Transverse colon (tissue), 4 donors: Measurements from ENCODE around the gene COX7B2. TPM values are rescaled to one million over a fixed set of nuclear protein-coding genes. Genes with fewer than 3 reads are reported as not detected.

Experiments
- DNase-seq: peaks from one replicate; pipeline ENCODE4 v3.0.0-alpha.2; 2019
- H3K27ac ChIP-seq, 4 donors: fragments of 200-600 bp; sonication (generic); 2 replicates each; pipeline ENCODE4 v1.5.1; 2016 to 2018; ENCODE audit warnings: inconsistent platforms in 4 of 4
- H3K27me3 ChIP-seq: fragments of 200-600 bp; sonication (generic); 2 replicates; pipeline ENCODE4 v1.5.1; 2017; ENCODE audit warnings: inconsistent platforms
- H3K36me3 ChIP-seq, 4 donors: fragments of 200-600 bp; sonication (generic); 2 replicates each; pipeline ENCODE4 v1.5.1; 2017 to 2019; ENCODE audit warnings: inconsistent platforms in 4 of 4
- H3K4me1 ChIP-seq, 4 donors: fragments of 200-600 bp; sonication (generic); 2 replicates each; pipeline ENCODE4 v1.5.1; 2017 to 2020; ENCODE audit warnings: inconsistent platforms in 4 of 4
- H3K4me3 ChIP-seq, 4 donors: fragments of 200-600 bp; sonication (generic); 1 replicate in 1 of 4; 2 replicates in 3 of 4; pipeline versions ENCODE4 v1.5.1 to v1.6.1; 2017 to 2019; ENCODE audit warnings: inconsistent platforms in 4 of 4
- H3K9me3 ChIP-seq, 2 donors: fragments of 200-600 bp; sonication (generic); 2 replicates each; pipeline ENCODE4 v1.5.1; 2017 to 2019; ENCODE audit warnings: inconsistent platforms in 2 of 2
- CTCF ChIP-seq, 5 experiments: fragments of 200-600 bp in 3 of 5; fragments of 450-650 bp in 2 of 5; sonication (generic) in 3 of 5; IDR thresholded peaks; 1 replicate in 2 of 5; 2 replicates in 3 of 5; pipeline ENCODE4 v1.5.1; 2016 to 2017; ENCODE audit warnings: antibody characterized with exemption in 5 of 5, inconsistent platforms in 3 of 5, mild to moderate bottlenecking in 2 of 5, moderate library complexity in 1 of 5
- EP300 ChIP-seq: sonication (generic); formaldehyde crosslinking; IDR thresholded peaks from one replicate; pipeline ENCODE4 v1.6.1; 2017; ENCODE audit warnings: antibody characterized with exemption, low read depth
- POLR2A ChIP-seq: fragments of 450-650 bp; IDR thresholded peaks from one replicate; pipeline ENCODE4 v1.6.1; 2016; ENCODE audit warnings: antibody characterized with exemption, mild to moderate bottlenecking, moderate library complexity
- POLR2AphosphoS5 ChIP-seq, 3 donors: sonication (generic); formaldehyde crosslinking; IDR thresholded peaks; one replicate each; pipeline ENCODE4 v1.6.1; 2016; ENCODE audit warnings: antibody characterized with exemption in 3 of 3
- WGBS, 2 donors: methylation state at CpG; one replicate each; pipeline ENCODE4 v1.1.5; 2018; ENCODE audit warnings: low coverage in 1 of 2; 5-methylcytosine and 5-hydroxymethylcytosine counted together
- in situ Hi-C, 4 donors: fragments of 200-750 bp; cut with MboI; loops; one replicate each; pipeline versions ENCODE4 v1.15.0 to v1.15.1; 2017; ENCODE audit warnings: low sequenced_read_pairs in 3 of 4, low pct_ligation_motif_present in 1 of 4, low pct_unique_long_range_greater_than_20kb in 1 of 4
- intact Hi-C: fragments of 100-400 bp; cut with DNase I; formaldehyde crosslinking; loops from one replicate; pipeline ENCODE4 v1.15.1; 2023; ENCODE audit warnings: low total_unique reads
- total RNA-seq, 4 donors: library from RNA; depleted of rRNA; stranded (reverse); fragments of >200 nt; gene quantifications; one replicate each; pipeline ENCODE4 v1.1.0, GENCODE V29; 2016

COX7B2 gene
- total RNA-seq, 4 donors from 2014 or later = not detected

DNA sequence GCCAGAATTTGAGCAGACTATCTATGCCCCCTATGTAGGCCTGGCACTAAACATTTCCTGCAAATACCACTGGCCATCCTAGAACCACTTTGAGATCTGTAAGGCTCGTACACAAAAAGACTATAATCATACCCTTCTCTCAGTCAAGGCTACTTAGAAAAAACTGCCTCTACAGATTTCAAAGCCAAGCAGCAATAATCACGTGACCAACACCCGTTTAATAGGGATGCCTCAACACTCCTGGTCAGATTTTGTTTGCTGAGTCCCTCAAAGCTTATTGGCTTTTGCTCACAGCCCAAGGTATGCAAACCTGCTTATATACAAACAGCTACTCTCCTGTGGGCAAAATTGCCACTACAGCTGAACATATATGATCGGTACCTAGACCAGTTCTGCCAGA, 897 bp downstream of the COX7B2 start:
- TF ChIP-seq EP300 (no peak), POLR2AphosphoS5 (IDR thresholded peaks at IDR 0.05) (no peak), CTCF (IDR thresholded peaks at IDR 0.05) (no peak), POLR2A (no peak)
- no peaks in the 10 kb centered on the region for H3K4me1 ChIP-seq
- H3K4me3 ChIP-seq = no peak overlapping the region
- WGBS, 2 donors = 78% methylated on average over 4 of the region's 4 CpGs; no CpG with 5 or more reads in 1 of the 2 donors
- in situ Hi-C loops = no loop called here
- H3K27me3 ChIP-seq = no peaks in the 10 kb centered on the region
- H3K27ac ChIP-seq = no peak overlapping the region
- no peaks in the 10 kb centered on the region for H3K9me3 ChIP-seq
- no peaks in the 10 kb centered on the region for H3K36me3 ChIP-seq
- no peak for DNase-seq
- intact Hi-C loops = no loop called here

DNA sequence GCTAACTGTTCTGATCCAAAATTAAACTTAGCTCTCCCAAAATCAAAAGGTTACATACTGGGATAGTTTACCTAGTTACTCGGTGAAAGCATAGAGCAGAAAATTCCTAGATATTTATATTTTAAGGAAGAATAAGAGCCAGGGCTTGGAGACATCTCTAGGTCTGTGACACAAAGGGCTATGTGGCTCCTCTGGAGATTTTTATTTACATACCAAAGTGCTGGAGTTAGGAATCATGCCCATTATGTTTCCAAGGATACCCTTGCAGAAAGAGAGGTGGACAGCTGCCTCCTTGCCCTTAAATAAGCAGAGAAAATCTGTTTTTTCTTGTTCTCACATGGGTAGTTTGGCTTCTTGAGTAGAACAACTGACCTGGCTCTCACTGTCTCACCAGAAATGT, 9.0 kb downstream of the COX7B2 start:
- TF ChIP-seq POLR2A = no peak
- TF ChIP-seq POLR2AphosphoS5 (IDR thresholded peaks at IDR 0.05) = no peak
- TF ChIP-seq CTCF (IDR thresholded peaks at IDR 0.05) = no peak
- no peak for TF ChIP-seq EP300
- Histone ChIP-seq H3K4me3 (no peak overlapping the region), H3K27ac (no peak overlapping the region), H3K36me3 (no peaks in the 10 kb centered on the region), H3K4me1 (no peaks in the 10 kb centered on the region), H3K9me3 (no peaks in the 10 kb centered on the region), H3K27me3 (no peaks in the 10 kb centered on the region)
- no peak for DNase-seq
- in situ Hi-C loops (no loop called here), intact Hi-C loops (no loop called here)
- whole genome bisulfite sequencing, 2 donors = 57 to 66% methylated on average over 1 of the region's 1 CpG

- H3K4me3 ChIP-seq = no peak overlapping the region
- H3K36me3 ChIP-seq = no peaks in the 10 kb centered on the region
- no peak for TF ChIP-seq POLR2AphosphoS5 (IDR thresholded peaks at IDR 0.05)
- no peak for TF ChIP-seq POLR2A
- TF ChIP-seq CTCF (IDR thresholded peaks at IDR 0.05) = no peak
- no peak for TF ChIP-seq EP300
- 26 to 40% methylated on average over 4 to 5 of the region's 5 CpGs for WGBS, 2 donors
- H3K27ac ChIP-seq = no peak overlapping the region
- H3K9me3 ChIP-seq = no peaks in the 10 kb centered on the region
- H3K27me3 ChIP-seq = no peaks in the 10 kb centered on the region
- in situ Hi-C loops (no loop called here), intact Hi-C loops (no loop called here)
- no peaks in the 10 kb centered on the region for H3K4me1 ChIP-seq
- no peak for DNase-seq
These were observed 14.2 kb downstream of the COX7B2 start for GRCh38 chr4:46894826-46895225.

GRCh38 chr4:46890056-46890455, 19.0 kb downstream of the COX7B2 start:
- Histone ChIP-seq H3K27me3 (no peaks in the 10 kb centered on the region), H3K9me3 (no peaks in the 10 kb centered on the region), H3K27ac (no peak overlapping the region), H3K36me3 (no peaks in the 10 kb centered on the region), H3K4me3 (no peak overlapping the region), H3K4me1 (no peaks in the 10 kb centered on the region)
- 56 to 65% methylated on average over 2 of the region's 2 CpGs for WGBS, 2 donors
- in situ Hi-C loops = no loop called here
- no peak for DNase-seq
- intact Hi-C loops = no loop called here
- no peak for TF ChIP-seq EP300
- TF ChIP-seq POLR2A = no peak
- no peak for TF ChIP-seq POLR2AphosphoS5 (IDR thresholded peaks at IDR 0.05)
- TF ChIP-seq CTCF (IDR thresholded peaks at IDR 0.05) = no peak
